Lung (tissue), 12 donors: ENCODE data around the gene ABCD3. TPM values are rescaled to one million over a fixed set of nuclear protein-coding genes. Genes with fewer than 3 reads are reported as not detected.
A peak's percentile ranks its signal among the peaks of the same experiment; 100 is the strongest.

Experiments
- ATAC-seq: fragments of 200-7000 bp; cut with Tn5 transposase; one replicate; pipeline ENCODE4 v1.9.1; 2020; ENCODE audit warnings: moderate number of reproducible peaks; ENCODE audit not compliant: insufficient read depth, low FRiP score
- DNase-seq, 3 donors: peaks; one replicate each; pipeline ENCODE4 v3.0.0-alpha.2; 2013 to 2017
- H3K27ac ChIP-seq, 2 donors: one replicate each; pipeline ENCODE4 v1.5.1; 2013; ENCODE audit warnings: mild to moderate bottlenecking in 2 of 2, moderate library complexity in 2 of 2, control low read depth in 1 of 2, inconsistent platforms in 1 of 2, low read depth in 1 of 2, low read length in 1 of 2
- H3K27me3 ChIP-seq, 3 donors: one replicate each; pipeline ENCODE4 v1.5.1; 2013; ENCODE audit warnings: low read length in 2 of 3; ENCODE audit not compliant: control insufficient read depth in 3 of 3, insufficient read depth in 3 of 3
- H3K36me3 ChIP-seq, 4 donors: one replicate each; pipeline ENCODE4 v1.5.1; 2013; ENCODE audit warnings: low read length in 4 of 4, mild to moderate bottlenecking in 1 of 4, moderate library complexity in 1 of 4; ENCODE audit not compliant: control insufficient read depth in 4 of 4, insufficient read depth in 4 of 4
- H3K4me1 ChIP-seq, 5 donors: one replicate each; pipeline ENCODE4 v1.5.1; 2013; ENCODE audit warnings: low read length in 5 of 5, mild to moderate bottlenecking in 2 of 5, moderate library complexity in 1 of 5; ENCODE audit not compliant: control insufficient read depth in 5 of 5, insufficient read depth in 5 of 5
- H3K4me3 ChIP-seq: one replicate; pipeline ENCODE4 v1.5.1; 2013; ENCODE audit warnings: mild to moderate bottlenecking, control low read depth, moderate library complexity
- H3K9ac ChIP-seq, 2 donors: one replicate each; pipeline ENCODE4 v1.5.1; 2013; ENCODE audit warnings: low read length in 2 of 2, control low read depth in 1 of 2; ENCODE audit not compliant: insufficient read depth in 1 of 2
- H3K9me3 ChIP-seq, 4 donors: one replicate each; pipeline ENCODE4 v1.5.1; 2013; ENCODE audit warnings: low read length in 3 of 4, mild to moderate bottlenecking in 1 of 4, moderate library complexity in 1 of 4; ENCODE audit not compliant: control insufficient read depth in 4 of 4, insufficient read depth in 3 of 4
- WGBS, 2 donors: extraction: QIAGEN DNeasy Blood & Tissue Kit; methylation state at CpG; one replicate each; pipeline ENCODE4 v1.1.7; 2013; 5-methylcytosine and 5-hydroxymethylcytosine counted together
- polyA plus RNA-seq, 2 donors: library from polyadenylated mRNA; stranded (reverse); fragments of 200-250 nt; gene quantifications; one replicate each; pipeline ENCODE4 v1.2.1, GENCODE V29; 2013
- total RNA-seq, 2 donors: library from RNA; depleted of rRNA in 1 of 2; stranded (reverse); fragments of >200 nt in 1 of 2; gene quantifications; one replicate each; pipeline ENCODE4 v1.2.1, GENCODE V29; 2014 to 2021
- TF ChIP-seq, protein P1 (sequence below): IDR thresholded peaks from 2 replicates; pipeline ENCODE4 v1.5.1; 2012; ENCODE audit warnings: mild to moderate bottlenecking; ENCODE audit errors: control extremely low read depth, extremely low read depth
- donor health status: control.
- donor health status: control.
- donor health status: Bipolar disorder and iron deficiency.
- donor health status: healthy.
- donor health status: DM: yes; HTN: yes; CAD: no.

The ABCD3 gene
- total and polyA plus RNA-seq, 4 donors: 28.5 to 80.7 (median 43.8) TPM

- DNase-seq: no peak
- no peak for ATAC-seq
- Histone ChIP-seq H3K9me3 (no peaks in the 10 kb centered on the region), H3K36me3 (peaks cover 0 to 8% (median 1%) of the 10 kb centered on the region in 4 donors), H3K27me3 (no peaks in the 10 kb centered on the region), H3K4me3 (no peak overlapping the region), H3K4me1 (peaks cover 0 to 4% (median 0%) of the 10 kb centered on the region in 5 donors), H3K27ac (no peak overlapping the region), H3K9ac (no peak overlapping the region)
- 66 to 76% methylated on average over 2 of the region's 2 CpGs for WGBS, 2 donors
- TF ChIP-seq, protein P1, sequence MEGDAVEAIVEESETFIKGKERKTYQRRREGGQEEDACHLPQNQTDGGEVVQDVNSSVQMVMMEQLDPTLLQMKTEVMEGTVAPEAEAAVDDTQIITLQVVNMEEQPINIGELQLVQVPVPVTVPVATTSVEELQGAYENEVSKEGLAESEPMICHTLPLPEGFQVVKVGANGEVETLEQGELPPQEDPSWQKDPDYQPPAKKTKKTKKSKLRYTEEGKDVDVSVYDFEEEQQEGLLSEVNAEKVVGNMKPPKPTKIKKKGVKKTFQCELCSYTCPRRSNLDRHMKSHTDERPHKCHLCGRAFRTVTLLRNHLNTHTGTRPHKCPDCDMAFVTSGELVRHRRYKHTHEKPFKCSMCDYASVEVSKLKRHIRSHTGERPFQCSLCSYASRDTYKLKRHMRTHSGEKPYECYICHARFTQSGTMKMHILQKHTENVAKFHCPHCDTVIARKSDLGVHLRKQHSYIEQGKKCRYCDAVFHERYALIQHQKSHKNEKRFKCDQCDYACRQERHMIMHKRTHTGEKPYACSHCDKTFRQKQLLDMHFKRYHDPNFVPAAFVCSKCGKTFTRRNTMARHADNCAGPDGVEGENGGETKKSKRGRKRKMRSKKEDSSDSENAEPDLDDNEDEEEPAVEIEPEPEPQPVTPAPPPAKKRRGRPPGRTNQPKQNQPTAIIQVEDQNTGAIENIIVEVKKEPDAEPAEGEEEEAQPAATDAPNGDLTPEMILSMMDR: no peak
Measured at GRCh38 chr1:94519351-94519750, 101.2 kb downstream of the ABCD3 start.

- WGBS, 2 donors: 9 to 16% methylated on average over 4 of the region's 4 CpGs
- Histone ChIP-seq H3K27ac (no peak overlapping the region), H3K9ac (no peak overlapping the region), H3K9me3 (no peaks in the 10 kb centered on the region), H3K4me1 (peaks cover 0 to 4% (median 0%) of the 10 kb centered on the region in 5 donors), H3K36me3 (peaks cover 0 to 8% (median 0%) of the 10 kb centered on the region in 4 donors), H3K4me3 (no peak overlapping the region), H3K27me3 (no peaks in the 10 kb centered on the region)
- DNase-seq (peak; percentile 43 to 85 (median 77)), ATAC-seq (no peak)
- TF ChIP-seq, protein P1: no peak
Measured at GRCh38 chr1:94522304-94522703, 104.1 kb downstream of the ABCD3 start.

DNA sequence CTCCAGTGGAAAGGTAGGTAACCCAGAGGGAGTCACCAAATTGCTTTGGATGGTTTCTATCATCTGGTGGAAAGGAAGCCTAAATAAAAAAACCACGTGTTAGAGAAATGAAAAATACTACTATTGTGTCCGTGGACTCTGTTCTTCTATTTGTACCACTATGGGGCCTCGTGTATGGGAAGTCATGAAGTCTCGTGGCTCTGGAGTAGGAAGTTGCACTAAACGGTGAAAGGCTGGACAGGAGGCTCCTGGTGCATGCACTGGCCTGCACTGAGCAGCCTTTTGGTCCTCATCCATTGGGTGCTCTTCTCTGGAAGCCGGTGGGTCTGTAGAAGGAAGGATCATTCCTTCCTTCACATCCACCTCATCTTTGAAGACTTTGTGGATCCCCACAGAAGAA, 106.3 kb downstream of the ABCD3 start:
- H3K27me3 ChIP-seq: no peaks in the 10 kb centered on the region
- no peaks in the 10 kb centered on the region for H3K9me3 ChIP-seq
- WGBS, 2 donors: 49 to 72% methylated on average over 6 of the region's 6 CpGs
- H3K4me3 ChIP-seq: no peak overlapping the region
- peaks cover 0 to 6% (median 0%) of the 10 kb centered on the region in 5 donors for H3K4me1 ChIP-seq
- H3K27ac ChIP-seq: no peak overlapping the region
- DNase-seq (no peak), ATAC-seq (no peak)
- peaks cover 0 to 4% (median under 1%) of the 10 kb centered on the region in 4 donors for H3K36me3 ChIP-seq
- H3K9ac ChIP-seq: no peak overlapping the region
- TF ChIP-seq, protein P1: no peak
